ENCODE results near the gene PRR29.
A peak's percentile ranks its signal among the peaks of the same experiment; 100 is the strongest.
"Not testable (repeated sequence)": the region's sequence is repeated elsewhere in the genome, so short reads cannot be mapped to it uniquely, and the experiment has no call there.

The PRR29 gene

GRCh38 chr17:64016974-64017373 is 18.8 kb downstream of the PRR29 start:
- DNase-seq: no peak

GRCh38 chr17:64017381-64017980 is 19.3 kb downstream of the PRR29 start:
- peak; percentile 44 for DNase-seq

GRCh38 chr17:64019551-64019961 is 21.4 kb downstream of the PRR29 start:
- DNase-seq: not testable (repeated sequence)

- peak; percentile 96 for DNase-seq
Observed at GRCh38 chr17:64020056-64020766, 22.1 kb downstream of the PRR29 start, which contains the start of gene ICAM2. TSS of gene ICAM2 (minus strand) at chr17:64020633. CDS start at chr17:64006691, 13,942 bp downstream.

GRCh38 chr17:64022611-64023063 is 24.5 kb downstream of the PRR29 start:
- no peak for DNase-seq

- no peak for DNase-seq
Observed at GRCh38 chr17:64024215-64024654, 26.1 kb downstream of the PRR29 start.

- DNase-seq: peak; percentile 76
Observed at GRCh38 chr17:64024781-64025731, 26.9 kb downstream of the PRR29 start.

- DNase-seq: peak; percentile 96
Observed at GRCh38 chr17:64025732-64026294, 27.7 kb downstream of the PRR29 start.

- DNase-seq: peak; percentile 84
Observed at GRCh38 chr17:64028874-64029464, 30.8 kb downstream of the PRR29 start.

GRCh38 chr17:64032081-64032480 is 33.9 kb downstream of the PRR29 start:
- DNase-seq: no peak

GRCh38 chr17:64036198-64036922 is 38.2 kb downstream of the PRR29 start:
- no peak for DNase-seq

GRCh38 chr17:64037180-64037579 is 39.0 kb downstream of the PRR29 start:
- no peak for DNase-seq

- no peak for DNase-seq
Observed at GRCh38 chr17:64037802-64038201, 39.7 kb downstream of the PRR29 start.

GRCh38 chr17:64038331-64039105 is 40.4 kb downstream of the PRR29 start:
- no peak for DNase-seq

GRCh38 chr17:64039106-64039400 is 40.9 kb downstream of the PRR29 start:
- no peak for DNase-seq

GRCh38 chr17:64040206-64040605 is 42.1 kb downstream of the PRR29 start:
- DNase-seq: no peak

- DNase-seq: no peak
Observed at GRCh38 chr17:64041912-64042311, 43.8 kb downstream of the PRR29 start.

- no peak for DNase-seq
Observed at GRCh38 chr17:64042700-64043485, 44.7 kb downstream of the PRR29 start.

- DNase-seq: no peak
Observed at GRCh38 chr17:64045176-64045575, 47.0 kb downstream of the PRR29 start.

- DNase-seq: no peak
Observed at GRCh38 chr17:64048805-64049204, 50.7 kb downstream of the PRR29 start.
